HepG2 (cell line): ENCODE measurements around the gene FLYWCH1. TPM values are rescaled to one million over a fixed set of nuclear protein-coding genes. Genes with fewer than 3 reads are reported as not detected.

Experiments used
- ATAC-seq: fragments of 200-7000 bp; cut with Tn5 transposase; 3 replicates; pipeline ENCODE4 v1.9.1; 2020; ENCODE audit warnings: mild to moderate bottlenecking, moderate library complexity
- BruUV-seq: library from RNA; stranded (reverse); fragments of 400-500 nt; replicated peaks from 2 replicates; lab custom pipeline; 2021; lab: Mats Ljungman, UMichigan
- CTCF ChIA-PET: fragments of 300-600 bp; formaldehyde crosslinking; extraction: SDS; loops from one replicate; lab custom pipeline; 2021; ENCODE audit warnings: low total read pairs, inconsistent platforms, low intra/inter-chr PET ratio; lab: Yijun Ruan, JAX
- POLR2A ChIA-PET: fragments of 350-600 bp; sonication (Branson Sonifier 250); formaldehyde crosslinking; loops from one replicate; lab custom pipeline; 2020; ENCODE audit warnings: antibody characterized with exemption, inconsistent platforms; lab: Yijun Ruan, JAX
- DNase-seq: peaks from one replicate; pipeline ENCODE4 v3.0.0-alpha.2; 2015; ENCODE audit warnings: low spot score
- FAIRE-seq: peaks from 3 replicates; lab custom pipeline; 2011; peaks lifted over from hg19 to GRCh38; lab: Jason Lieb, UNC
- H2AFZ ChIP-seq: one replicate; pipeline ENCODE4 v1.6.1; 2011; ENCODE audit warnings: low read length, inconsistent platforms
- H3K27ac ChIP-seq: fragments of 300-600 bp; 3 replicates; pipeline ENCODE4 v1.8.0; 2011; ENCODE audit warnings: mixed run types, mild to moderate bottlenecking, mixed read lengths, low read length, inconsistent platforms; ENCODE audit not compliant: insufficient read depth; ENCODE audit errors: extremely low read length
- H3K27me3 ChIP-seq, 2 experiments: fragments of 200-600 bp in 1 of 2; 2 replicates in 1 of 2; 3 replicates in 1 of 2; pipeline versions ENCODE4 v1.6.0 to v1.8.0; 2011; ENCODE audit warnings: low read length in 2 of 2, mild to moderate bottlenecking in 2 of 2, moderate library complexity in 2 of 2, inconsistent platforms in 1 of 2; ENCODE audit not compliant: insufficient read depth in 2 of 2, control insufficient read depth in 1 of 2
- H3K36me3 ChIP-seq, 2 experiments: fragments of 200-600 bp in 1 of 2; replicated peaks in 1 of 2; 2 replicates in 1 of 2; 3 replicates in 1 of 2; pipeline versions ENCODE4 v1.5.1 to v1.8.0; 2011; ENCODE audit warnings: low read length in 2 of 2, inconsistent platforms in 1 of 2; ENCODE audit not compliant: insufficient read depth in 2 of 2, control insufficient read depth in 1 of 2
- H3K4me1 ChIP-seq: 2 replicates; pipeline ENCODE4 v1.5.1; 2012; ENCODE audit warnings: low read length, inconsistent platforms; ENCODE audit not compliant: insufficient read depth
- H3K4me2 ChIP-seq: 2 replicates; pipeline ENCODE4 v1.6.0; 2011; ENCODE audit warnings: low read depth, low read length, inconsistent platforms
- H3K4me3 ChIP-seq, 3 experiments: fragments of 200-600 bp in 1 of 3; sonication (generic), shearing (Covaris generic) in 1 of 3; replicated peaks in 1 of 3; 2 replicates each; pipeline ENCODE4 v1.5.1; 2011 to 2016; ENCODE audit warnings: low read length in 3 of 3, inconsistent platforms in 2 of 3, low read depth in 2 of 3, mild to moderate bottlenecking in 2 of 3, control low read depth in 1 of 3, mixed read lengths in 1 of 3; ENCODE audit not compliant: insufficient read depth in 1 of 3
- H3K79me2 ChIP-seq: one replicate; pipeline ENCODE4 v1.6.1; 2011; ENCODE audit warnings: low read length, inconsistent platforms; ENCODE audit not compliant: insufficient read depth
- H3K9ac ChIP-seq: 2 replicates; pipeline ENCODE4 v1.6.0; 2011; ENCODE audit warnings: mild to moderate bottlenecking, low read depth, low read length, inconsistent platforms; ENCODE audit not compliant: insufficient read depth
- H3K9me3 ChIP-seq: 2 replicates; pipeline ENCODE4 v1.5.1; 2012; ENCODE audit warnings: mild to moderate bottlenecking, low read length
- H4K20me1 ChIP-seq: 2 replicates; pipeline ENCODE4 v1.6.0; 2011; ENCODE audit warnings: inconsistent platforms, mild to moderate bottlenecking, low read length, moderate library complexity; ENCODE audit not compliant: insufficient read depth
- FOXO1 ChIP-seq: sonication (generic); formaldehyde crosslinking; IDR thresholded peaks from 2 replicates; pipeline ENCODE4 v1.4.0; 2020; ENCODE audit warnings: missing genetic modification reagents
- NONO ChIP-seq, 2 experiments: fragments of 450-650 bp in 1 of 2; sonication (generic) in 1 of 2; formaldehyde crosslinking in 1 of 2; IDR thresholded peaks in 1 of 2; conservative IDR thresholded peaks in 1 of 2; 2 replicates each; pipeline versions ENCODE4 v1.6.1 to v1.8.0; 2017 to 2022; ENCODE audit warnings: mild to moderate bottlenecking in 1 of 2, missing genetic modification reagents in 1 of 2, moderate library complexity in 1 of 2
- NR2F6 ChIP-seq, 2 experiments: IDR thresholded peaks; 2 replicates each; pipeline ENCODE4 v1.6.1; 2016; ENCODE audit warnings: antibody characterized with exemption in 1 of 2, mild to moderate bottlenecking in 1 of 2
- PTBP1 ChIP-seq: fragments of 200-400 bp; formaldehyde crosslinking; IDR thresholded peaks from 2 replicates; pipeline ENCODE4 v1.6.1; 2018; ENCODE audit warnings: low read length, low read depth; ENCODE audit not compliant: poor library complexity, severe bottlenecking
- SYNCRIP ChIP-seq: fragments of 200-400 bp; formaldehyde crosslinking; IDR thresholded peaks from 2 replicates; pipeline ENCODE4 v1.6.1; 2018; ENCODE audit warnings: mild to moderate bottlenecking, low read depth, low read length; ENCODE audit not compliant: insufficient read depth
- TCF12 ChIP-seq, 2 experiments: fragments of 450-650 bp in 1 of 2; sonication (generic) in 1 of 2; formaldehyde crosslinking in 1 of 2; IDR thresholded peaks; 2 replicates each; pipeline versions ENCODE4 v1.6.1 to v1.8.0; 2017 to 2022; ENCODE audit warnings: antibody characterized with exemption in 1 of 2, mild to moderate bottlenecking in 1 of 2, missing genetic modification reagents in 1 of 2, moderate library complexity in 1 of 2
- ZBTB10 ChIP-seq: sonication (generic); formaldehyde crosslinking; IDR thresholded peaks from 2 replicates; pipeline ENCODE4 v1.4.0; 2020; ENCODE audit warnings: missing genetic modification reagents, borderline replicate concordance
- ZNF431 ChIP-seq: sonication (generic); formaldehyde crosslinking; IDR thresholded peaks from 2 replicates; pipeline ENCODE4 v1.9.0; 2022; ENCODE audit warnings: missing genetic modification reagents, low read depth, mild to moderate bottlenecking, borderline replicate concordance
- ZNF75D ChIP-seq: sonication (generic); formaldehyde crosslinking; IDR thresholded peaks from 2 replicates; pipeline ENCODE4 v1.8.1; 2023; ENCODE audit warnings: missing genetic modification reagents, mild to moderate bottlenecking, borderline replicate concordance
- ZNF772 ChIP-seq: sonication (generic); formaldehyde crosslinking; IDR thresholded peaks from 2 replicates; pipeline ENCODE4 v1.5.0; 2020; ENCODE audit warnings: mild to moderate bottlenecking, missing genetic modification reagents
- WGBS: methylation state at CpG from one replicate; pipeline ENCODE4 v1.1.6; 2017; ENCODE audit warnings: low lambda C conversion rate; 5-methylcytosine and 5-hydroxymethylcytosine counted together
- in situ Hi-C: cut with HindIII; loops from 2 replicates; pipeline ENCODE4 v1.10.0; 2017; ENCODE audit warnings: low pct_unique_long_range_greater_than_20kb; ENCODE audit not compliant: extremely low pct_ligation_motif_present
- intact Hi-C: fragments of 100-400 bp; cut with micrococcal nuclease; formaldehyde crosslinking; loops from one replicate; pipeline ENCODE4 v1.10.0; 2022; ENCODE audit not compliant: unreplicated experiment
- polyA plus RNA-seq, 8 experiments: library from polyadenylated mRNA; depleted of rRNA in 3 of 8; stranded (reverse) in 7 of 8; unstranded in 1 of 8; fragments of >200 nt; fragmentation: Illumina TruSeq in 4 of 8; extraction: Trizol in 4 of 8; gene quantifications; 2 replicates each; pipeline versions ENCODE4 v1.2.1 to v1.2.3, GENCODE V29; 2011 to 2016; ENCODE audit warnings: low read depth in 4 of 8, missing spikeins in 1 of 8, mixed read lengths in 1 of 8; ENCODE audit not compliant: insufficient read depth in 1 of 8
- total RNA-seq, 5 experiments: library from RNA; depleted of rRNA; stranded (reverse); fragments of >200 nt; fragmentation: Illumina TruSeq; extraction: Trizol; gene quantifications; 2 replicates each; pipeline ENCODE4 v1.2.3, GENCODE V29; 2016; ENCODE audit warnings: low read depth in 1 of 5

FLYWCH1 gene
- total and polyA plus RNA-seq, 2 of the 13 experiments (the other 11 are each of a cell fraction or from before 2014, with no cell fraction given): 7.3 to 12.4 TPM

- no peak for TF ChIP-seq PTBP1
- 0 out of 2 replicates have a peak, but pooled peaks have one; percentile 26 for TF ChIP-seq ZNF431
- no peak for TF ChIP-seq NR2F6 (IDR thresholded peaks at IDR 0.05)
- peak; percentile 47; the same call in 1 of the 2 replicates for TF ChIP-seq NR2F6 (CRISPR knock-in tag; IDR thresholded peaks at IDR 0.05)
Measured at GRCh38 chr16:2874912-2875362, 36.8 kb upstream of the FLYWCH1 start (continued).

- Histone ChIP-seq H3K27ac (no peak overlapping the region), H3K4me3 (no peak overlapping the region), H4K20me1 (no peaks in the 10 kb centered on the region), H3K4me1 (peaks cover 9% of the 10 kb centered on the region), H3K9ac (no peak overlapping the region), H3K9me3 (no peaks in the 10 kb centered on the region), H2AFZ (no peak overlapping the region), H3K4me2 (no peak overlapping the region), H3K36me3 (no peaks in the 10 kb centered on the region), H3K27me3 (no peaks in the 10 kb centered on the region), H3K79me2 (peaks cover 8% of the 10 kb centered on the region)
- no peak for TF ChIP-seq FOXO1
- no peak for TF ChIP-seq NONO (IDR thresholded peaks at IDR 0.05)
- no peak for TF ChIP-seq NONO (CRISPR knock-in tag; conservative IDR thresholded peaks at IDR 0.05)
- TF ChIP-seq ZBTB10 (CRISPR knock-in tag): no peak
- TF ChIP-seq TCF12 (IDR thresholded peaks at IDR 0.05): no peak
- TF ChIP-seq TCF12 (CRISPR knock-in tag; IDR thresholded peaks at IDR 0.05): no peak
- no peak for TF ChIP-seq SYNCRIP
- TF ChIP-seq ZNF75D: no peak
- no peak for TF ChIP-seq ZNF772 (CRISPR knock-in tag)
- DNase-seq (no peak), ATAC-seq (no peak), FAIRE-seq (no peak)
- CTCF ChIA-PET: no interaction called here
- 56% methylated on average over 6 of the region's 6 CpGs for WGBS
- POLR2A ChIA-PET: interaction anchor here (0.8 kb wide), 1 partner anchor 26 kb away, joined by 3 read pairs; no protein-coding TSS in a partner anchor
- BruUV-seq: no TSS peak
- intact Hi-C loops: no loop called here
- in situ Hi-C loops: no loop called here
Measured at GRCh38 chr16:2879854-2880508, 31.8 kb upstream of the FLYWCH1 start.
